ENCODE data around the gene TOGARAM1.

The TOGARAM1 gene

DNA sequence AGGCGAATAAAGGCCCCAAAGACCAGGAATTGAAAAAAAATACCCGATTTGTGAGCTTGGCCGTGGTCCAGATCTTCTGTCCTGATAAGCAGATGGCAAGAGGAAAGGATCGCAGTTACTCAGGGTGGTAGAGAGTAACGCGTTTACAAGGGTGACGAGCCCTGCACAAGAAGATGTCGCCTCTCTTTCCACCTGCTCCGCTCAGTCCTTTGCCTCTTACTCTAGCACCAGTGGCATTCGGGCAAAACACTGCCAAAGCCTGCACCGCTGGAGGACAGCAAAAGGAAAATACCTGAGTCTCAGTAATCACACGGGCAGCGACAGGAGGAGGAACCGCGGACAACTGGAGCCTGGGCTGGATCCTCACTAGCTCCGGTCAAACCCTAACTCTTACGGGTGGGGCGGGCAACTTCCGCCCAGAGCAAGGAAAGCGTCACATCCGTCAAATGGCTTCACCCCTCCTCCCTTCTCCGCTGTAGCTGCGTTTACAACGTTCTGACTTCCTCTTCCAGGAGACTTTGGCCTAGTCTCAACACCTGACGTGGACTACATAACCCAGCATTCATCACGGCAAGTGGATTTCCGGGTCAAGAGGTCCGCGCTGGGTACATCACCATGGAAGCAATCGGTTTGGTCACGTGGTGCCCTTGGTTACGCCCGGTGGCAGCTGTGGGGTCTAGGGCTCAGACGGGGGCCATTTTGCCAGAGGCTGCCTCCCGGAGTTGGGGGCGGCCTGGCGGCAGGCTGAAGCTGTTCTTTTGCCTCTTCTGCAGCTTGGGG is at the start of gene TOGARAM1, which contains the start of gene KLHL28:
TOGARAM1 (plus strand) TSS at position 637 of the 780 bp plus-strand sequence. CDS start 232 bp downstream, outside the sequence.
KLHL28 (minus strand) TSS at position 394 of the 780 bp plus-strand sequence. CDS start 16,019 bp downstream, outside the sequence.
- peak; percentile 93 to 97 for DNase-seq (ENCODE audit: low read depth in 2 of 2)

DNA sequence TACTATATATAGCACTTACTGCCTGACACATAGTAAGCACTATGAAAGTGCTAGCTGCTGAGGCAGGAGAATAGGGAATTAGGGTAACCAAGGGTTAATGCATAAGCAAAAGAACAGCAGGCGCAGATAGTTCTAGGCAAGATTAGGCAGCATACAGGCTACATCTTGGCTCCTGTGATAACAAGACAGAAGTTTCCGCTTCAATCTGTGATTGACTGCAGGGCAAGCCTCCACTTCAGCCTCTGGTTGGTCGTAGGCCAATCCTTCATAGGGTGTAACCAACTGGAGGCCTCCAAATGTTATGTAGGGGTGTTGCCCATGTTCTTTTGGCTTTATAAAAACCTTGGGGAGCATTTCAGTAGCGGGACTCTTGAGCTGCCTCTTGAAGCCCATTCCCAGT is 47.1 kb upstream of the TOGARAM1 start:
- no peak for DNase-seq (ENCODE audit: low read depth in 2 of 2)

- DNase-seq (ENCODE audit: low read depth in 2 of 2), result no peak
Observed at GRCh38 chr14:44928793-44929192, 33.2 kb upstream of the TOGARAM1 start.

DNA sequence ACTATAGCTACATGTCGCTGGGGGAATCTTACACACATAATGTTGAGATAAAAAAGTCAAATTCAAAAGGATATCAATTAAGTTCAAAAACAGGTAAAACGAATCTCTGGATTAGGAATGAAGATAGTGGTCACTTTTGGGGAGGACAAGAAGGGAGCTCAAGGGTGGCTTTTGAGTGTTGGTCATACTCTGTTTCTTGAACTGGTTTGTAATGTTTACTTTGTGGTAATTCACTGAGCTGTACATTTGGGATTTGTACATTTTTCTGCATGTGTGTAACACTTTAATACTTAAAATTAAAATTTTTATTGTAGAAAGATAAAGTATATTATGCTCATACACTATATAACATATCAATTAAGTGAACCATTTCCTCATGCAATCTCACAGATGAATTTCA is 26.8 kb upstream of the TOGARAM1 start:
- no peak for DNase-seq (ENCODE audit: low read depth in 2 of 2)

- no peak for DNase-seq (ENCODE audit: low read depth in 2 of 2)
Observed at GRCh38 chr14:44937547-44937946, 24.4 kb upstream of the TOGARAM1 start.

GRCh38 chr14:44940211-44940610 is 21.8 kb upstream of the TOGARAM1 start:
- no peak for DNase-seq (ENCODE audit: low read depth in 2 of 2)

- no peak for DNase-seq (ENCODE audit: low read depth in 2 of 2)
Observed at GRCh38 chr14:44940944-44941343, 21.0 kb upstream of the TOGARAM1 start.

DNA sequence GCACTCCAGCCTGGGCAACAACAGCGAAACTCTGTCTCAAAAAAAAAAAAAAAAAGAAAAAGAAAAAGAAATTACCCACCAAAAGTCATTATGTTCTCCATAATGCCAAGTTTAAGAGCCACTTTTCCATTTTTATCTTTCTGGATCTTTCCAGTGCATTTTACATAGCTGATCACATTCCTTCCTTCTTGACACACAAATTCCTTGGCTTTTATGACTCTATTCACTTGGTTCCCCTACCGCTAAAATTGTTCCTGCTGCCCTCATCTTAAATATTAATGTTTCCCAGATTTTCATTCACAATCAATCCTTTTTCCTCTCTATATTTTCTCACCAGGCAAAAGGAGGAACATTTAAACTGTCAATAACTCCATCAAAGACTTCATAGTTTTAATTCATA is 20.4 kb upstream of the TOGARAM1 start:
- no peak for DNase-seq (ENCODE audit: low read depth in 2 of 2)

- no peak for DNase-seq (ENCODE audit: low read depth in 2 of 2)
Observed at GRCh38 chr14:44942436-44942835, 19.6 kb upstream of the TOGARAM1 start.

GRCh38 chr14:44944107-44944506 is 17.9 kb upstream of the TOGARAM1 start:
- DNase-seq (ENCODE audit: low read depth in 2 of 2), result no peak

DNA sequence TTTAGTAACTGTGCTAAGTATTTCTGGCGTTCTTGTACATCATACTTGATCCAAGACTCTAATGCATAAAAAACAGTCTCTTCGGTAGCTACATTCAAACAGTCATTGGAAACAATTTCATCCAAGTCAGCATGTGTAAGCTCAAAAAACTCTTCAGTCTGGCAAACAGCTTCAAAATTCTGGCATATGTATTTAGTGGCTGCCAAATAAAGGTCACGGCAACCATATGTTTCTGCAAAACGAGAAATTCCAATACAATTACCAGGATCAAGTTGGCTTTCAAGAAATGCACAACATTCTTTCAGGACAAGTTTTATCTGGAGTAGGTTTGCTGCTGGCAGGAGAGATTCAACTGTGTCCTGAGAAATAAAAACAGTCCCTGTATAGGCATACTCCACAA is 16.7 kb upstream of the TOGARAM1 start:
- no peak for DNase-seq (ENCODE audit: low read depth in 2 of 2)

- DNase-seq (ENCODE audit: low read depth in 2 of 2), result no peak
Observed at GRCh38 chr14:44951051-44951450, 10.9 kb upstream of the TOGARAM1 start.

DNA sequence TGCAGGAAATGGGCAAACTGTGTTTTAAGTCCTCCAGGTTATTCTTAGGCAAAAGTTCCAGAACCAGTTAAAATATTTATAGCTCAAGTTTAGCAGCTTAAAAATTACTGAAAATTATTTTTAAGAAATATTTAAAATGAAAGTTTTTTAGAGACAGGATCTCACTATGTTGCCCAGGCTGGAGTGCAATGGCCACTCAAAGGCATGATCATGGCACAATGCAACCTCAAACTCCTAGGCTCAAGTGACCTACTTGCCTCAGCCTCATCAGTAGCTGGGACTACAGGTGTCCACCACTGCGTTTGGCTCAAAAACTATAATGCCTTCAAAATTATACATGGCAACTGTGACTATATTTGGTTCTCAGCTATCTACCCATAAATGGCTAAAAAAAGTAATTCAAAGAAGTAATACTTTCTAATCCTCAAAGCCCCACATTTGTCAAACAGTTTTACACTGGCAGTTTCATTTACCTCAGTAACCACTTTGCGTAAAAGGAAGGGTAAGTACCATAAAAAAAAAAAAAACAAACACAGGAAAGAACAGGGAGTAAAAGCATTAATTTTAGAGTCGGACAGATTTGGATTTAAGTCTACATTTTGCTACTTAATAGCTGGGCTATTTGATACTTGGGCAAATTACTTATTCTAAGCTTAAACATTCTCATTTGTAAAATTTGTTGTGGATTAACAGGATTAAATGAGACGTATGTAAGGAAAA is 9.4 kb upstream of the TOGARAM1 start:
- DNase-seq (ENCODE audit: low read depth in 2 of 2), result no peak

DNA sequence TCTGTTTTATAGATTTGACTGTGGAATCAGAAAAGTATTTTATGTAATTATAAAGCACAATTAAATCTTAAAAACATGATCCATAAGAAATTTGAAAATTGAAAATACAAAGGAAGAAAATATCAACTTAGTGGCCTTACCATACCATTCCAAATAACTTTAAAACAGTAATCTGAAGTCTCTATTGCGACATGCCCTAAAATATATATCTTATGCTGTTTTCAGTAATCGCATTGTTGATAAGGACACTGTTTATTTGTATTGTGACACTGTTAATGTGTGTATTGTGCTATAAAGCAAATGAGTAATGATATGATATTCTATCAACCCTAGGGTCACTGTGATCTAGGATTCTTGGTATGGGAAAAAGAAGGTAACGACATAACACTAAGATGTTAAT is 7.2 kb upstream of the TOGARAM1 start:
- DNase-seq (ENCODE audit: low read depth in 2 of 2), result no peak

DNA sequence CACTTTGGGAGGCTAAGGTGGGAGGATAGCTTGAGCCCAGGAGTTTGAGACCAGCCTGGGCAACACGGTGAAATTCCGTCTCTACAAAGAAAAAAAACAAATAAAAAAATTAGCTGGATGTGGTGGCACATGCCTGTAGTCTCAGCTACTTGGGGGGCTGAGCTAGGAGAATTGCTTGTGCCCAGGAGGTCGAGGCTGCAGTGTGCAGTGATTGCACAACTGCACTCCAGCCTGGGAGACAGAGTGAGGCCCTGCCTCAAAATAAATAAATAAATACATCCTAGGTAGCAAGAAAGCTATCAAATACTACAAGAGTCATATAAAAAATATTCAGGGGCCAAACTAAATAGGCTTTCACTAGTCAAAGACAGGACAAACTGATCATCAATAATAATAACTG is 6.5 kb upstream of the TOGARAM1 start:
- no peak for DNase-seq (ENCODE audit: low read depth in 2 of 2)

DNA sequence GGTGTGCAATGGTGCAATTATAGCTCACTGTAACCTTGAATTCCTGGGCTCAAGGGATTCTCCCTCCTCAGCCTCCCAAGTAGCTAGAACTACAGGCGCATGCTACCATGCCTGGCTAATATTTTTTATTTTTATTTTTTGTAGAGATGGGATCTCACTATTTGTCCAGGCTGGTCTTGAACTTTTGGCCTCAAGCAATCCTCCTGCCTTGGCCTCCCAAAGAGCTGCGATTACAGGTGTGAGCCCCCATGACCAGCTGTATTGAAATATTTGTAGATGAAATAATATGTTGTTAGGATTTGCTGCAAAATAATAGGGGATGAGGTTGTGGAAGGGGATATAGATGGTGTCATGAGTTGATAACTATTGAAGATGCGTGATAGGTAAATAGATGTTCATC is 5.1 kb upstream of the TOGARAM1 start:
- DNase-seq (ENCODE audit: low read depth in 2 of 2), result no peak

DNA sequence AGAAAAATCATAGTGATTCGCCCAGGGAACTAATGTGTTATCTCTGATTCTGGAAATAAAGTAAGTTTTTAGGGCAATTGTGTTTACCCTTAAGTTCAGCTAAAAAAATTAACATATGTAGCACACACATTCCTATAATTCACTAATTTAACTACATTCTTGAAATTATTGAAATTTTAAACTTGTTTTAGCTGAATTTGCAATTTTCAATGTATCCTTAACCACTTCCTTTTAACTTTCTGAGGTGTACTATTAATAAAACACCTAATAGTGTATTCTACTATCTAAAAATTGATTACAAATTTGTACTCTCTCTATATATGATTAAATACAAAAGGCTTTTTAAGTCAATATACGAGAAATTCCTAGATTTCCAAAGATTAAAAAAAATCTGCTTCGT is 2.5 kb upstream of the TOGARAM1 start:
- no peak for DNase-seq (ENCODE audit: low read depth in 2 of 2)

- no peak for DNase-seq (ENCODE audit: low read depth in 2 of 2)
Observed at GRCh38 chr14:44960146-44960545, 1.8 kb upstream of the TOGARAM1 start.

GRCh38 chr14:44960646-44961045 is 1.3 kb upstream of the TOGARAM1 start:
- DNase-seq (ENCODE audit: low read depth in 2 of 2), result no peak

DNA sequence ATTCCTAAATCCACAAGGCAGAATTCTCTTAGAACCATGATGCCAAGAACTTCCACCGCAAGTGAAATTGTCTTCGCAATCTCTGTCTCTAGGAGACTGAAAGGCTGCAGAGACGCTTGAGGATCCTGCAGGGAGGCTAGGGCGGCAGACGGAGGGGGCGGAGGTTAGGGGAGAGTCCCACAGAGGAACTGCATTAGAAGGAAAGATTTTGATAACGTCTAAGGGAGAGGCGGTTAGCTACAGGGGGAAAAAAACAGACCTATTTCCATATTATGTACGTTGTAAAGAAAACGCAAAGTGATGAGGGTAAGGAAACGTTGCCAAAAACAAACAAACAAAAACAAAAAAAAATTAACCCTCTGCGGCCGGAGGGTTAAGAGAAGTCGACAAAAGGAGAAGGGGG is 838 bp upstream of the TOGARAM1 start:
- peak; percentile 20 to 27 for DNase-seq (ENCODE audit: low read depth in 2 of 2)

- DNase-seq (ENCODE audit: low read depth in 2 of 2), result no peak
Observed at GRCh38 chr14:44962334-44963043, 499 bp downstream of the TOGARAM1 start.

DNA sequence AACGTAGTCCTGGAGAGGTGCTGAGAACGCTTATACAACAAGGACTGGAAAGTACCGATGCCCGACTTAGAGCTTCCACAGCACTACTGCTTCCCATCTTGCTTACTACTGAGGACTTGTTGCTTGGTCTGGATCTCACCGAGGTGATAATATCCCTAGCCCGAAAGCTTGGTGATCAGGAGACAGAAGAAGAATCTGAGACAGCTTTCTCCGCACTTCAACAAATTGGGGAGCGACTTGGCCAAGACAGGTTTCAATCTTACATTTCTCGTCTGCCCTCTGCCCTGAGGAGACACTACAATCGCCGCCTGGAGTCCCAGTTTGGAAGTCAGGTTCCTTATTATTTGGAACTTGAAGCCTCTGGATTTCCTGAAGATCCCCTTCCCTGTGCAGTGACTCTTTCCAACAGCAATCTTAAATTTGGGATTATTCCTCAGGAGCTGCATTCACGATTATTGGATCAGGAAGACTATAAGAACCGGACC is 1.1 kb downstream of the TOGARAM1 start:
- no peak for DNase-seq (ENCODE audit: low read depth in 2 of 2)

Data from activated CD8-positive, alpha-beta memory T cell treated with anti-CD3 and anti-CD28 coated beads for 4 hours (primary cell).